Nephron (organoid): ENCODE data around the gene TRIO.

Source experiments
- H3K27ac Mint-ChIP-seq, 3 experiments: 2 replicates each; pipeline ENCODE4 v1.8.0; 2020; ENCODE audit warnings: mixed read lengths in 3 of 3, mild to moderate bottlenecking in 2 of 3, moderate library complexity in 1 of 3
- H3K27me3 Mint-ChIP-seq: 2 replicates; pipeline ENCODE4 v1.8.0; 2021; ENCODE audit warnings: low read depth, mild to moderate bottlenecking, moderate library complexity, mixed read lengths
- H3K36me3 Mint-ChIP-seq: 2 replicates; pipeline ENCODE4 v1.8.0; 2020; ENCODE audit warnings: low read depth, mixed read lengths
- H3K4me1 Mint-ChIP-seq: 2 replicates; pipeline ENCODE4 v1.8.0; 2020; ENCODE audit warnings: mixed read lengths
- H3K4me3 Mint-ChIP-seq, 3 experiments: 2 replicates each; pipeline ENCODE4 v1.8.0; 2020; ENCODE audit warnings: mild to moderate bottlenecking in 3 of 3, mixed read lengths in 3 of 3, moderate library complexity in 2 of 3
- H3K9me3 Mint-ChIP-seq: 2 replicates; pipeline ENCODE4 v1.8.0; 2020; ENCODE audit warnings: mixed read lengths
- CTCF ChIP-seq, 3 experiments: fragments of 200-600 bp; sonication (generic); IDR thresholded peaks; one replicate each; pipeline ENCODE4 v1.5.0; 2021; ENCODE audit warnings: antibody characterized with exemption in 3 of 3; ENCODE audit not compliant: unreplicated experiment in 3 of 3

TRIO gene

GRCh38 chr5:14442536-14442935, 299.4 kb downstream of the TRIO start:
- peak overlapping the region; percentile 96 to 97 (median 97) for H3K27ac Mint-ChIP-seq
- TF ChIP-seq CTCF (IDR thresholded peaks at IDR 0.05; ENCODE audit: unreplicated experiment in 3 of 3) = no peak
- no peaks in the 10 kb centered on the region for H3K27me3 Mint-ChIP-seq
- H3K36me3 Mint-ChIP-seq = peaks cover 18% of the 10 kb centered on the region
- H3K9me3 Mint-ChIP-seq = no peaks in the 10 kb centered on the region
- H3K4me1 Mint-ChIP-seq = peaks cover 78% of the 10 kb centered on the region
- H3K4me3 Mint-ChIP-seq = peak overlapping the region; percentile 86 to 95 (median 87)

DNA sequence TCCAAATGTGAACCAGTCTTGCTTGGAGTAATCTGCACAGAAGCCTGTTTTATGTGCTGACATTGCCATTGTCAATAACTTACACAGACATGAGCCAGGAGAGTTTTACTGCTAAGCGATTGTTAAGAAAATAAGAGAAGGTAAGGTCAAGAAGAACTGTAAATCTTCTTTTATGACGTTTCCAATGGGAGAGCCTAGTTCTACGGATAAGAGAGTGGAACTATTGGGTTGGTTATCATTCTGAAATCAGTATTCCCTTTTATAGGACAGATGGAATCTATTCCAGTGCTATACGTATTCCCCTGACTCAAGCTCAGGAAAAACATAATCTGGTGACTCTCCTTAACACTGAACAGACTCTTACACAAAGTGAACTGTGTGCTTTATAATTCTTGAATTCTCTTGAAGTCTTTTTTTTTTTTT, 300.5 kb downstream of the TRIO start:
- H3K4me1 Mint-ChIP-seq = peaks cover 84% of the 10 kb centered on the region
- no peaks in the 10 kb centered on the region for H3K27me3 Mint-ChIP-seq
- no peak for TF ChIP-seq CTCF (IDR thresholded peaks at IDR 0.05; ENCODE audit: unreplicated experiment in 3 of 3)

GRCh38 chr5:14444161-14444560, 301.0 kb downstream of the TRIO start:
- Mint-ChIP-seq H3K27me3 (no peaks in the 10 kb centered on the region), H3K36me3 (peaks cover 4% of the 10 kb centered on the region)

More for the DNA sequence above, 300.5 kb downstream of the TRIO start:
- Mint-ChIP-seq H3K9me3 (no peaks in the 10 kb centered on the region), H3K4me3 (peak overlapping the region; percentile 86 to 95 (median 87)), H3K27ac (peak overlapping the region; percentile 96 to 97 (median 97)), H3K36me3 (peaks cover 6% of the 10 kb centered on the region)

GRCh38 chr5:14445013-14445412, 301.9 kb downstream of the TRIO start:
- Mint-ChIP-seq H3K4me1 (peaks cover 88% of the 10 kb centered on the region), H3K4me3 (peak overlapping the region; percentile 56 to 82 (median 71)), H3K27ac (peak overlapping the region; percentile 84 to 96 (median 96)), H3K27me3 (no peaks in the 10 kb centered on the region), H3K9me3 (no peaks in the 10 kb centered on the region), H3K36me3 (peaks cover 8% of the 10 kb centered on the region)
- no peak for TF ChIP-seq CTCF (IDR thresholded peaks at IDR 0.05; ENCODE audit: unreplicated experiment in 3 of 3)

More at GRCh38 chr5:14444161-14444560, 301.0 kb downstream of the TRIO start:
- no peak for TF ChIP-seq CTCF (IDR thresholded peaks at IDR 0.05; ENCODE audit: unreplicated experiment in 3 of 3)
- Mint-ChIP-seq H3K4me3 (peak overlapping the region; percentile 86 to 95 (median 87)), H3K27ac (peak overlapping the region; percentile 96 to 97 (median 96)), H3K9me3 (no peaks in the 10 kb centered on the region), H3K4me1 (peaks cover 88% of the 10 kb centered on the region)

- peaks cover 88% of the 10 kb centered on the region for H3K4me1 Mint-ChIP-seq
- no peak for TF ChIP-seq CTCF (IDR thresholded peaks at IDR 0.05; ENCODE audit: unreplicated experiment in 3 of 3)
- H3K27ac Mint-ChIP-seq = peak overlapping the region; percentile 84 to 96 (median 96)
- no peaks in the 10 kb centered on the region for H3K9me3 Mint-ChIP-seq
- peaks cover 13% of the 10 kb centered on the region for H3K36me3 Mint-ChIP-seq
- peak overlapping the region; percentile 43 to 82 (median 71) for H3K4me3 Mint-ChIP-seq
- H3K27me3 Mint-ChIP-seq = no peaks in the 10 kb centered on the region
These were observed 302.6 kb downstream of the TRIO start for GRCh38 chr5:14445576-14446290.
